CD4-positive, alpha-beta T cell treated with Interleukin-4 for 1 hour (primary cell): ENCODE data around the gene FTO.

Experiments used
- DNase-seq, 2 donors: peaks; one replicate each; pipeline ENCODE4 v3.0.0-alpha.2; 2020 to 2022

Gene FTO

DNA sequence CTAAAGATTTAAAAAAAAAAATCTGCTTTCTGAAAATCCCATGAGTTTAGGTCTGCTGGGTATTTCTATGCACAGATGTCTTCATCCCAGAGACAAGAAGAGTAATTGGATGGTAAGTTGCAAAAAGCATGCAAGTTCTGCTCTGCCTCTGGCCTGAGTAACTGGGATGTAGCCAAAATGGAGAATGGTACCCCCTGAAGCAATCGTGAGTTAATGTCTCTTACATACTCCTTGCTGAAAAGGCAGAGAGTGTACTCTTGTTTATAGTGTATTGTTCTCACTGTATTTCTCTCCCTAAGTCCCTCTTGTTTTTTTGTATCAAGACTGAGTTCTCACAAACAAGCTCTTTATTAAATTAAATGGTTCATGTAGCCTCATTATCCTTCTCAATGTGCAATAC is 323.6 kb downstream of the FTO start:
- DNase-seq = no peak

DNA sequence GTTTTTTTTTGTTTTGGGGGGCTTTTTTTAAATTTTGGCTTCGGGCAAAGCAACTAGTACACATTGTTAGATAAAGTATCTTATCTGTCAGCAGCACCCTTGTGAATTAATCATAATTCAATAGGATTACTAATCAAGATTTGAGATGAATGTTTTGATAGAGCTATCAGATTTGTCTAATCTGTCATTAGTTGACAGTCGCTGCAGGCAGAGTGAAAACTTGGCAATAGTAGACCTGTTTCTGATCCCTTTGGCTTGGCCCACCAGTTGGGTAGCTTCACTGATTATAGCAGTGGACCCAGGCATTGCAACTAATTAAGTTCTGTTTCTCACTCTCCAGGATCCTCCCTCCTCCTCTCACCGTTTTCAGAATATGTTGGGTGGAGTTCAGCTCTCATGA is 324.0 kb downstream of the FTO start:
- DNase-seq = no peak

DNA sequence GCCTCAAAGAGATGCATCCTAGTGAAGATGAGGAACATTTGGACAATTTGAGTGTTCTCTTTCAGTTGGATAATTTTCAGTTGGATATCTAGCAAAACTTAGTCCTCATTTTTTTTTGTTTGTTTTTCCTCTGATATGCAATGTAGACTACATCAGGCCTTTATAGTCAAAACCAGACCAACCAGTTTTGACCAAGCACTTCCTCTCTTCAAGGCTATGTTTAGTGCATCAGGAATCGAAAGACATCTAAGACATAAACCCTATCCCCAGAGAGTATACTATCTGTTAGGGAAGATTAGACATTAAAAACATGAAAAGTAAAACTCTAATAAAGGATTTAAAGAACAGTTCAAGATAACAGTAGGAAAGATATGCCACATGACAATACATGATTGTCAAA is 326.5 kb downstream of the FTO start:
- no peak for DNase-seq

DNA sequence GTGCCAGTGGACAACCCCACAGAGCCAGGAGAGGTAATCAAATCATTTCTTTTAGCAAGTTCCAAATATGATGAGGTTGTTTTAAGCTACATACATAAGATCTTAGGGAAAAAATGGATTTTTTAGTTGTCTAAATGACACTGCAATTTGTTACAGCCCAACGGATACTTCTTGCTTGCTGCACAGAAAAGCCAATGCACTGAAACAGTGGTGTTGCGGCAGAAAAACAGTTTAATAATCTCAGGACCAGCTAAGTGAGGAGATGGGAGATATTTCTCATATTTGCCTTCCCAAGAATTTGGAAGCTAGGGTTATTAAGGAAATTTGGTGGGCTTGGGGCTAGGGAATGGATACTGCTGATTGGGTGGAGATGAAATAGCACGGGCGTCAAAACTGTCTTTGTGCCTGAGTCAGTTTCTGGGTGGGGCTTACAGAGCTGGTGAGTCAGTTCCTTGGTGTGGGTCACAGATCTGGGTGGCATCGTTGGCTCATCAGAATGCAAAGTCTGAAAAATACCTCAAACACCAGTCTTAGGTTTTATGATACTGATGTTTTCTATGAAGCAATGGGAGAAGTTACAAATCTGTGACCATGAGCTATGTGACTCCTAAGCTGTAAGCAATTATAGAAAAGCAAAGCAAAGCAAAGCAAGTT is 327.3 kb downstream of the FTO start:
- no peak for DNase-seq

DNA sequence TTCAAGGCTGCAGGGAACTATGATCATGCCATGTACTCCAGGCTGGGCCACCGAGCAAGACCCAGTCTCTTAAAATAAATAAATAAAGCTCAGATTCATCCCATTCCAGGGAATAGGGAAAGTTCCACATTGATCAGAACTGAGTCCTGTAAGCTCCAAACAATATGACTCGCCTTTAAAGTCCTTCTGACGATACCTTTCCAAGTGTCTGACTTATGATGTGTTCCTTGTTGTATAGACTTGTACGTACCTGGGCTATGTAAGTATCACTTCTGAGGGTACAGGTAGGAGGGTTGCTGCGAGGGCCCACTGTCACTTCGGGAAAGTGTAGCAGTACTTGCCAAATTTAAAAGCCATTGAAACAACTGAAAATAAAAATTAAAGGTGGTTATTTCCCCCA is 329.8 kb downstream of the FTO start:
- DNase-seq = no peak

DNA sequence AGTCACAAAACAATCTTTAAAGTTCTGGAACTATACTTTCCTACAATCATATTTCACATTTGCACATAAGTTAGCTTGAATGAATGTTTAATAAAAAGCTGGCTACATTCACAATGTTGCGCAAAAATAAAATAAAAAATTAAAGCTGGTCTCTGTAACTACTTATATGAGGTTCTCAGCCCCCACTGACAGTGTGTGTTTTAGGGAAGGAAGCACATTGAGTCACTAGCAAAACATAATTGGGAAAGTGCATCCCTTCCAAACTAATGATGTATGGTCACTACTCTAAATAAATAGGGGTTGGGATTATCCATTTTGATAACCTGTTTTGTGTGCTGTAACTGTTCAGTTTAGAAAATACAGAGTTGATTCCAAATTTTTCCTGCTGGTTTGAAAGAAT is 330.7 kb downstream of the FTO start:
- no peak for DNase-seq

DNA sequence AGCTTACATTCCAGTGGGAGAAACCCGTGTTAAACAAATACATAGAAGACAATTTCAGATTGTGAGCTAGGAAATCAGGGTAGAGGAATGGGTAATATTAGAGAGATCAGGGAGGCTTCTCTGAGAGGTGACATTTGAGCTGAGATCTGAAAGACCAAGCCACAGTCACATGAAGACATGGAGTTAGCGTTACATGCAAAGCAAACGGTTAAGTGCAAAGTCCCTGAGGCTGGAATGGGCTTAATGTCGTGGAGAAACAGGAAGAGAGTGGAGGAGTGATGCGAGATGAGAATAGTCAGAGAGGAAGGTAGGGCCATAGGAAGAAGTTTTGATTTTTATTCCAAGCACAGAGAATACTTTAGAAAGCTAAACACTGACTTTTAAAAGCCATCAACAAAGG is 336.5 kb downstream of the FTO start:
- DNase-seq = no peak

DNA sequence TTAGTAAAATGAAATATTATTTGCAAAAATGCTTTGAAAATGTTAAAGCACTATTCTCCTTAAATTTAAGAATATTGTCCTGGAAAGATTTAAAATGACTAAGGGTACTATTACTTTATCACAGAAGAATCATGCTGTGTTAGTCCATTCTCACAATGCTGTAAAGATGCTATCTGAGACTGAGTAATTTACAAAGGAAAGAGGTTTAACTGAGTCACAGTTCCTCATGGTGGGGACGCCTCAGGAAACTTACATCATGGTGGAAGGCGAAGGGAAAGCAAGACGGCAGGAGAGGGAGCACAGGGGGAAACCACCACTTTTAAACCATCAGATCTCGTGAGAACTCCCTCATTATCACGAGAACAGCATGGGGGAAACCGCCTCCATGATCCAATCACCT is 337.0 kb downstream of the FTO start:
- DNase-seq = no peak

DNA sequence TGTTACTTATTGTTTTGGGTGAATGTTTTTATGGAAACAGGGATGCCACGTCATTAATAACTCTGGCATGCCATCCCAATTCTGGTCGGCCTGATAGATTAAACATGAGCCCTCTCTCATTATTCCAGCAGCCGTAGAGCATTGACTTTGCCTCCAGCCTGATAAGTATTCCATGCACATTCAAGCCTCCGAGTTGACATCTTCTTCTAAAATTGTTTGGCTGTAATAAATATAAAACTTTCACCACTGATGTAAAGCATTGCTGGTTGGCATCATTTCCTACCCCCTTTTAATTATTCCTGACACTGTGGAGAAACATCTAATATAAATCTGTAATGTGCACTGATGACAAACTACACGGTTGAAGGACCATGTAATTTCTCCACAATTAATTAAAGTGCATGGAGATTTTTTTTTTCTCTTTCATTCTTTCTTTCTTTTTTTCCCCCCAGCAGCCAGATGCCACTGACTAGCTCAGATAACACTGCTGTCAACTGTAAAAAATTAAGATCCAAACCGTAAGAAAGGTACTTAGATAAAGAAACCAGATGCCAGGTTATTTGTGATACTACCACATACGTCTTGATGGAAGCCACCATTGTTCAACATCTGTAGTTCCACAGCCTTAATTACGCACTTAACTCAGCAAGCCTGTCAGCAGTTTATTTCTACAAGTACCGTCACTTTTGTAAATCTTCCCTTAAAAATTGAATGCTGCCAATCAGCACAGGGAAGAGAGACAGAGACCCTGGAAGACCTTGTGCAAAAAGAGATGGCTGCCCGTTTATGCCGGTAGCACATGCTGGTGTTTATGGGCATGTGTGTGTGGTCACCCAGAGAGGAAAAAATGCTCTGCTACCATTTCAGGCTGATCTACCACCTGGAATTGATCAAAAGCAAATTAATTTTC is 344.9 kb downstream of the FTO start:
- DNase-seq = no peak

DNA sequence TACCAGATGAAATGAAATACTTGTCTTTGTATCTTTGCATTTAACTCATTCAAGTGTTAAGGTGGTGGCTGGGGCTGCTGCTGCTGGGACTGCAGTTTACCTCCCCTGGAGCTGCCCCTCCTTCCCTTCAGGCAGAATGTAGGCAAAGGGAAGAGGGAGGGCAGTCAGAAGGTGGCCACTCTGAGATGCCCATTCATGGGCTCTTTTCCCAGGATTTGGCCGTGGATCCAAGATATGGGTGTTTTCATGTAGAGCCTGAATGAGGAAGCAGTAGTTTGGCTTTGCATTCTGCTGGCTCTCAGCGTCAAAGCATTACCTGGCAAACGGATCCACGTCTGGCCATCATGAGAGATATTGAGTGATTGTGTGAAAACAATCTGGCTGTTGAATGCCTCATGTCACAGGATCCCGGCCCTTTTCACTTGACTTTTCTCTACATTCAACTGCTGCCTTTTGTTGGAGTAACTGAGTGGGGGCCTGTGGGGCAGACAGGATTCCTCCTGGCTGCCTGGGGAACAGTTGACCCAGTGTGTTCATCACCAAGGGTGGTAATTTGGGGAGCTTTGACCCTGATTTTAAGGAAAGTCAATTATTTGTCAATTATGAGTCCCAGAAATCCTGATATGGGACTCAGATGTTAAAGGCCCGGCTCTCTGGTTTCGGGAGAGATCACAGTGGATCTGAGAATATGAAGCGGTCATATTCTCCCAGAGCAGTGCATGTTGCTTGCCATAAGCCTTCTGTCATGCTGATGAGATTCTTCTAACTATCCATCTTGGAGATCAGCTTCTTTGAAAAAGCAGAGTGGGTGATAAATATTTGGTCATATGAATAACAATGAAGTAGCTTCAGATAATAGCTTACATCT is 345.9 kb downstream of the FTO start:
- no peak for DNase-seq

DNA sequence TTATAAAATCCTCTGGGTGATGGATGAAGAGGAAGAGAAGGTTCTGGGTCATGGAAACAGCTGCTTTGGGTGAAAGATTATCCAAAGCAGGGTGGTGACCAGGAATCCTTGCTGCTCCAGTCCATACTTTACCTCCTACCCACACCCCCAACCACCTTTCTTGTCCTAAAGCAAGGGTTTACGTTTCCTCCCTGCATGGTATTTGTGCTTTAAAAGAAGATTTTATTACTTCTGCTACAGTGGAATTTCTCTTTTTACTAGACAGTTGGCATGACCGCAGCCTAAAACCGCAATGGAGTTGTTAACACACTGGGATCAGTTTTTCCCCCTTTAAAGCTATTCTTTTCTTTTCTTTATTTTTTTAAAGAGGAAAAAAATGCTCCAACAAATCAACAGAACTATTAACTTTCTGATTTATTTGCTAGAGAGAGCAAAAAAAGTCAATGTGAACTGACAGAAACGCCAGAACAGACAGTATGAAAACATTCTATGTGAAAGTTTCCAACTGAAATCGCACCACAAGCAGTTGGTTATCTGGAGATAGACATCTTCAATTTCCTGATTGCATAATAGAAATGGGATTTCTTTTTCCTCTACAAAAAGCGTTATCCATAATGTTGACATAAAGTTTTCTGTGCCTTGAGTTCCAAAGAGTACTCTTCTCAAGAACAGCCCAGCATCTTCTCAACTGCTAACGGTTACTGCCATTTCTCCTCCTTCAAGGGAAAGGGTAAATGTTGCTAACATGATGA is 346.7 kb downstream of the FTO start:
- no peak for DNase-seq

DNA sequence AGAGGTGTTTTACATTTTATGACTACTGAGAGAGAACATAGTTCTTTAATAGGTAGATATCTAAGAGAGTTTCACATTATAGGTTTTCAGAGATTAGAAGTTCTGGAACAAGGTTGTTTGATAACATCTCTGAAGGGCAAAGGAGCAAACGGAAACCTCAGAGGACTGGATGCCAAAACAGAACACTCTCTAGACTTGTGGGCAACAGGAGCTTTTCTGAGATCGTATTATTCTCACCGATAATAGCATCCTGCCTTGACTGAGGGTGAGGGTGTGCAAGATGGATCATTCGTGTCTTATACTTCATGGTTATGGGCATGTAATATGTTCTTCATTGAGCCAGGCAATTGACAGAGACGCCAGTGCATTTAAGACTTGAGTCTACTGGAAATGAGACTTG is 347.9 kb downstream of the FTO start:
- DNase-seq = no peak

DNA sequence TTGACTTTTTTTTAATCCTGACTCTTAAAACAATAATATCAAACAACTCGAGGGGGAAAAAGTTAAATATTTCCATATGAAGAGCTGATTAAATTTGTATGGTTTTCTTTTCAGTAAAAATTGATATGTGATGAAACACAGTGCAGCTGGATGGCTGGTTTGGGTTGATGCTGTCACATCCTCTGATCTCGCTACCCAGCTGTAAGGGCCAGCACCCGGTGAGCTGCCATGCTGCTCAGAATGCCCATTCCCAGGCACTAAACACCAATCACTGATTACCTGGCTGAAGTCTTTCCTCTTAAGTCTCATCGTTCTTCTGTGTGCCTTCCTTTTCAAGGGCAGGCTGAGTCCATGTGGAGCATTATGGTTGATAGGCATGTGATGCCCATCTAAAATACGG is 348.3 kb downstream of the FTO start:
- no peak for DNase-seq

DNA sequence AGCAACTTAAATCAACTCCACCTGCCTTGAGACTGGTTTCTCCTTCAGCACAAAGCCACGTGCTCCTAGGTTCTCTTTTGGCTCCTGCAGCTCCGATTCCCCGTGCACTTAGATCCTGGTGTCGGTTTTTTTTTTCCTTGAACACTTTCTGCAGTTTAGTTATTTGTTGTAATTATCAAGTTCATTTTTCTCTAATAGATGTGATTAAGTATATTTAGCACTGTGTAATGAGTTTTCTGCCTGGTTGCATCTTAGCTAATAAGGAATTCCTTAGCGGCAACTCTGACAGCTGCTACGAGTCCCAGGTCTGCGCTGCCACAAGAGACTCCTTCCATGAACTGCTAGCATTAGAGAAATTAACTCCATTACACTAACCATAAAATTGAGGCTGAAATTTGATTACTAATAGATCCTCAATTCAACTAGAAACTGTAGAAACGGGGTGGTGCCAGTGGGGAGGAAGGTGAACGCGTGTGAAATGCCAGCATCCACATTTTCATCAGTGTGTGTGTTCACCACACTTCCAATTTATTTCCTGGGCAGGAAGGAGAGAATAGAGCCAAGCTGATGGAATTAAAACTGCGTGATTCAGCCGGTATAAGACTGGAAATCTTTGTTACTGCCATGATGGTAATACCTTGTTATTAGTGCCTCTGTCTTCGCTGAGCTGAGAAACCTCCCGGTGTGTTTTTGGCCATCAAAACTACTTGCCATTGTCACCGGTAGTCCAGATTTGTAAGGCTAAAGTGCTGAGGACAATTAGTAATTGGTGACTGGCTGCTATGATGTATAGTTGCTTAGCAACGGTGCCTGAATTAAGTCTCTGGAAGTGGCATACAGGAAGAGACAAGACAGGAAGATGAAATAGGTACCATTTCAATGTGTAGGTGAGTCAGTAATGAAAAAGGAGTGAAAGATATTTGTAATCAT is 350.2 kb downstream of the FTO start:
- DNase-seq = no peak

DNA sequence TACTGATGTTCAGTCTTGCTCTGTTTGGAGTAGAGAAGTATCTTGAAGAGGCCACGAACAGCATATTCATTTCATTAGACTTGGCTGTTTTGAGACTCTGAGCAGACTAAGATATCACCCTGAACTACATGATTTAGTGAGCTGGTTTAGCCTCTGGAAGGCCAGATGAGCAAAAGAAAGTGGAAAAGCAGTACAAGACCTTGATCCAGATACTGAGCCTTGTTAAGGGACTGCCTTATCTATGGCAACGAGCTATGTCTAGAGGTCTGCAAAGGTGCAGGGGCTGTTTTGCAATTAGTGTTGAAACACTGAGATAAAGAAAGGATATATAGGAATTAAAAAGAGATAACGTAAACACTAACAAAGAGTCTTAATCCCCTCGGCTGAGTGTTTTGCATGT is 351.2 kb downstream of the FTO start:
- no peak for DNase-seq

DNA sequence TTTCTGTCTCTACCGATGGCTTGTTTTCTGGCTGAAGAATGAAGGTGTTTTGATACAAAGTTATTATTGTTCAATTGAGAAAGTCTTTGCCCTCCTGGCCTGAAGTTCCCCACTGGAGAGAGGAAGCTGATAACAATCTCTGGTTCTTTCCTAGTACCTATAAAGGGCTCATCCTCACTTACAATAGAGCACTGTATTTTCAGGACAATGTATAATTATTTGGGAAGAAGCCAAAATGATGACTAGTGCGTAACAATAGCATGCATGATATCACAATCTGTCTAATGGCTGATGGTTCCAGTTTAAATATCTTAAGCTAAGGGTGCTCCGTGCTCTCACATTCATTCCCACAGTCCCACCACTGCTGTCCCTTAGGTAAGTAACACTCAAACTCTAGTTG is 351.9 kb downstream of the FTO start:
- no peak for DNase-seq

DNA sequence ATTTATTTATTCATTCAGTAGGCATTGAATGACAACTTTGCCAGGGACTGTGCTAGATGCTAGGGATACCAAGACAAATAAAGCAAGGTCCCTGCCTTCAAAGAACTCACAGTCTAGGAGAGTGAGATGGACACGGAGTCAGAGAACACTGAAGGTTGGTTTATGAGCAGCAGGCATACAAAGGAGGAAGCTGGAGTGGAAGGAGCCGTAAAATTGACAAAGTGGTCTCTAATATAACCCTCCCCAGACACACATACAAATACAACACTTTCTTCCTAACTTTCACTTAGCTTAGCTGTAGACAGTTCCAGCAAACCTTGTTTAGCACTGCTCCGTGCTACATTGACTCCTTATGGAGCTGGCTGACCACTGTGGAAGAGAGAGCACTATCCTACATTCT is 353.0 kb downstream of the FTO start:
- DNase-seq = no peak

DNA sequence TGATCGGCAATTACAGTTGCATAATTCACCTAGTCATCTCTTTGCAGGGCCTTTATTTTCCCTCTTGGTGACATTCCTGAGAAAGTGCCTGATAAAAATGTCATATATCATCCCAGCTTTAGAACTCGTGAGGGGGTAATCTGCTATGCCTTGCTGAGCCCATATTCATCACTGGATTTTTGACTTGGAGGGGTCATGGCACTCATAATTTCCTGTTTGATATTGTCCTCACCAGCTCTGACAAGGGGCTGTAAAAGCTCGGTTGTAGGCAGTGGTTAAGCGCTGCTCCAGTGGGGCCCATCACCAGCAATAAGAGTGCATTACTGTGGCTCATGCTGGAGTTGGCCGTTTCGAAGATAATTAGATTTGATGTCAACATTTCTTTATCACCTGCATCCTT is 355.4 kb downstream of the FTO start:
- DNase-seq = no peak

DNA sequence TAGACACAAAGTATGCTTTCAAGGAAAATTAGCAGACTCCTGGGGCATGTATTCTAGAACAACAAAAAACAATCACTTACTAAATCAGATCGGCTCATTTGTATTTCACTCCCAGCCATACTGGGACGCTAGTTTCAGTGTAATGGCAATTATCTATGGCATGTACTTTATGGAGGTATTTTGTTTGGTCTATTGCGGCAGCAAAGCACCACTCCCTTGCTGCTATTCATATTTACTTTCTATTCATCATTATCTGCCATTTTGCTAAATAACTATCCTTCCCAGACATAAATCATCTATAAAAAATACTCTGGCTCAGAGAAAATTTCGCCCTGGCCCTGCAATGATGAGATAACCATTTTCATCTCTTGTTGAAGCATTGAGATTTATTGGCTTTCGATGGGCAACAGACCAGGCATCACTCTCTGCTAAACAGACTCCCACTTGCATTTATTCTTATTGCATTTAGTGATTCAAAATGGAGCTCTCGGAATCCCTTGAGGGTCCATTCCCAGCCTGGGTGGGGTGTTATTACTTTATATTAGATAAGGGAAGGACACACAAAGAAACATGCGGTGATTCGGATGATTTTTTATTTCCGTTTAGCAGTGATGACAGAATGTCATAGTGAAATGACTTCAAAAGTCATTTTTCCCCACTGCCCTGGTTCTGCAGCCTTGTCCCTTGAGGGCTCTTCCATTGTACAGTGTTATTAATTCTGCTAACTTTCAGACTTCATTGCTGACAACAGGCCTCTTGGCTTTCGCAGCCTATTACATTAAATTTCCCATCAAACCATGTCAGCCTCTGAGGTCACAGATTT is 356.9 kb downstream of the FTO start:
- DNase-seq = no peak

DNA sequence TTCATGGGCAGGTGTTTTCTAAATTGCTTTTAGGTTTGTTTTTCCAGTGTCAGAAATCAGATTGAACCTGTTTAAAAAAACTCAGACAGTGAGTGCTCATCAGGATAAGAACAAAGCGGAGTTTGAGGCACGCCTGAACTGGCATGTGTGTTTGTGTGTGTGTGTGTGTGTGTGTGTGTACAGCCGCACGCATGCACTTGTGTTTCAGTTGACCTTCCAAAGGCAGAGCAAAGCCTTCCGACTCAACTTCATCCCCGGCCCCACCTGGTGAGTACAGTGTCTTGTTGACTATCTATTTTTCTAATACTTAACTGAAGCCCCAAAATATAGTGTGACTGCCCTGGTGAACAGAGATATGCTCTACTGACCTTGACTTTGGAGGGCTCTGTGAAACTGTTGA is 357.5 kb downstream of the FTO start:
- DNase-seq = no peak
